NCI-H2171 treated with DMSO at 0.1 percent for 48 hours (cell line): ENCODE data around the gene ZNF219.

Source experiments
- DNase-seq: peaks from one replicate; lab custom pipeline; 2025; lab: John Stamatoyannopoulos, UW

ZNF219 gene

GRCh38 chr14:21102521-21103410 is 4.3 kb upstream of the ZNF219 start:
- DNase-seq, result peak; percentile 23

DNA sequence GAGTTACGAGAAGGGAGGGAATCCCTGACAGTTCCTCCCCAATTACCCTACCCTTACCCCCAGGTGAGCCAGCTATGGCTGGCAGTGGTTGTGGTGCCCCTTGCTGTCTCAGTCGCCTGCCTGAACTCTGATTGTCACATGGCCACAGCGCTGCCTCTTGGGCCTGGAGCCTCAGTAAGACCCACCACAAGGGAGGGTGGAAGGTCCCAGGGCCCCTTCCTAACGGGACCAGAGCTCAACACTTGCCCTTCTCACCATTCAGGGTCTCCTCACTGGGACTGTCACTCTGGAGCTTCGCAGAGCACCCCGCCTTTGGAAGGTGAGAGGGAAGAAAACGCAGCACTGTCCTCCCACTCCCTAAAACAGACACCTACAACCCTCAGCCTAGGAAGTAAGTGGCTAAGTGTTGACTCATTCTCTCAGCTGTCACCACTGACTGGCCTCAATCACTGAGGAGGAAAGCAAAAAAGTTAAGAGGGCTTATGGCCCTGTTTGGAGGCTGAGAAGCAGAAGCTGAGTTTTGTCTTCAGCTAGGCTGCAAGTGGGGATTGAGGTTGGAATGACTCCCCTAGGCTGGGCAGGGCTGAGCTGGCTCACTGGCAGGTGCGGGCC is 3.5 kb upstream of the ZNF219 start:
- no peak for DNase-seq

DNA sequence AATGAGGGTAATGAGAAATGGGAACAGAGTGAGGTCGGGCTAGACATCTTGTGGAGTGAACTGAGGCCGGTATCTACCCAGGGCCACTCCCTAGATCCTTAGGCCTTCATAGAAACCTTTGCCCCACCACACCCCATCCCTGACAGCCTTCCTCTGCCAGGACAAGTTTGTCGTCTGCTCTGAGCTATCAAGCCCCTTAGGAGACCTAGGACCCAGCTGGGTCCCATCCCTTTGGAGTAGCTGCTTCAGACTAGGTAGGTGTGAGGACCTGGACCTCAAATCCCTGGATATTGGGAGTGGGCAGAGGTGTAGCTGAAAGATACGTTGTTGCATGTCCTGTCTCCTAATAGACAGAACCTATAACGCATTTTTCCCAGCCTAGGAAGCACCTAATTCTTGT is 2.5 kb upstream of the ZNF219 start, which contains the start of gene TMEM253:
TMEM253 (plus strand) TSS at position 136 of the 400 bp plus-strand sequence. CDS start 278 bp downstream, outside the sequence.
- DNase-seq, result no peak

DNA sequence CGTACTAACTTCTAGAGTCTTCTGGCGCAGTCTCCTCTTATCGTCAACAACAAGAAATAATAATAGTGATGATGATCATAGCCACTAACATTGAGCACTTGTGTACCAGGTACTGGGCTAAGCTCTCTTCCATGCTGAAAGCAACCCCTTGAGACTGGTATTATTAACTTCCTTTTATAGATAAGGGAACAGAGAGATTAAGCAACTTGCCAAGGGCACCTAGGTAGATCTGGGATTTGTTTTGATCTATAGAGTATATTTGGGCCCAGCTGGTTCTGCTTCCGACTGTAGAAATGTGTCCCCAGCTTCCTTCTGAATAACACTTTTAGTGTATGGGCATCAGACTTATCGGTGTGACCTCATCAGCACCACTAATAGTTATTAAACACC is 1.1 kb upstream of the ZNF219 start:
- DNase-seq, result no peak

GRCh38 chr14:21098892-21099595 is 589 bp upstream of the ZNF219 start:
- DNase-seq, result no peak

GRCh38 chr14:21097636-21098075 is 799 bp downstream of the ZNF219 start:
- peak; percentile 74 for DNase-seq

GRCh38 chr14:21096978-21097635 is 1.3 kb downstream of the ZNF219 start:
- peak; percentile 80 for DNase-seq

DNA sequence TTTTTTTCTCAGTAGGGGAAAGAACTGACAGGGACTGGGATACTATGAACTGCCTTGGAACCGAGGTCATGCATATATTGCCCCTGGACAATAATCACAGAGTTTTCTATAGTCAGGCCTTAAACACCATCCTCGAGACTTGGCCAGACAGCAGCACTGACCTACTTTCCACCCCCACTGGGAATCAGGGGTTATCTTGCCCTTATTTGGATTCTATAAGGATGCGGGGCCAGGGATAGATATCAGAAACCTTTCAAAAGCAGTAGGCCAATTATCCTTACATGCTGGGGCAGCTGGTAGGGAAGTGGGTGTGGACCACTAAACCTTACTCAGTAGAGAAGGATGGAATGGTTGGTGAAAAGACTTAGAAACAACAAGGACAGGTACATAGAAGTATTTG is 2.0 kb downstream of the ZNF219 start:
- DNase-seq, result peak; percentile 57

- peak; percentile 98 for DNase-seq
Measured at GRCh38 chr14:21095430-21096205, 2.8 kb downstream of the ZNF219 start.

DNA sequence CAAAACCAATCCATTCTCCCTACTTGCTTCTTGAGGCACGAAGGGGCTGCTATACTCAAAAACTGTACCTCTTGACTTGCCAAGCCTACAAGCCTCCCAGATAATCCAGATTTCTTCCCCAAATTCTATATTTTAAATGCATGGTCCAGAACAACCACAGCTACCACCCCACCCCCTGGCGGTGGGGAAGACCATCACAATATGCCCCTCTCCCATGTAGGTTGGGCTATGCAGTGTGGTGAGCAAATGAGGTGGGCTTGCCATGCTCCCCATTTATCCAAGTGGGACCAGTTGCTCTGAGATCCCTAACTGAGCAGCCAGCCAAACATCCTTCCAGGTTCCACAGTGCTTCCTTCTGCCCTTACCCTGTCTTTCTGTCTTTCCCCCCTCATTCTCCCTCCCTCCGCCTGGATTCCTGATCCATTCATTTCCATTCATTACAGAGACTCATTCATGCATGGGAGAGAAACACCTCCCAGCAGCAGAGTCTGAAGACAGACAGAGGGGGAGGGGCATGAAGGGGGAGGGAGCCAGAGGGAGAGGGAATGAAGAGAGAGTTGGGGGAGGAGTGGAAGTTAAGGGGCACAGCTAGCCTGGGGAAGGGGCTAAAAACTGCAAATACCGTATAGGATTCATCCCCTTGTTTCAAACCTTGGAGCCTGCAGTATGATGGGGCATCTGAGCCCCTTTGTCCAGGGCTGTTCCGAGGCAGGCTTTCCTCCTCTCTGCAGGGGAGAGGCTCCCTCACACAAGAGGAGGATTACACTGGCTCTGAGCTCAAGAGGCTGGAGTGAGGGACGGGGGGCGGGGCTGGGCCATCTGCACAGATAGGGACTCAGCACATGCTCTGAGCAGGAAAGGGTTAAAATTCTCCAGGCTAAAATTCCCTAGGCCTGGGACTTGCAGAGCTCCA is 4.4 kb downstream of the ZNF219 start:
- DNase-seq, result peak; percentile 98

GRCh38 chr14:21093018-21093417 is 5.4 kb downstream of the ZNF219 start:
- no peak for DNase-seq

- no peak for DNase-seq
Measured at GRCh38 chr14:21092273-21093011, 6.0 kb downstream of the ZNF219 start.

DNA sequence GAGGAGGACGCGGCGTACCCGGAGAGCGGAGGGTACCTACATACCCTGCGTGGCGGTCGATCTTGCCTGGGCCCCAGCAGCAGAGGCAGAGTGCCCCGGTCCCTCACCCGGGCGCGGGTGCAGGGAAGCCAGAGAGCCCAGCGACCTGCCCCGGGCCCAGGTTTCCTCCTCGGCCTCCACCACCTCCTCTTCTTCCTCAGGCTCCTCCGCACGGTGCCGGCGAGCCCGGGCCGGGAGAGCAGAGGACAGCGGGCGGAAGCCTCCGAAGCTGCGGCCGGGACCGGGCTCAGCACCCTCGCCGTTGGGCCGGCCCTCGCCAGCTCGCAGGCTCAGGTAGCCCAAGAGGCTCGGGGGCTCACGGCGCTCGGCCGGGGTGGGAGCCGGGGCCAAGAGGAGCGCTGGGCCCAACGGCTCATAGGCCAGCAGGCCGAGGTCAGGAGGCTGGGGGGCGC is 6.6 kb downstream of the ZNF219 start:
- DNase-seq, result no peak

DNA sequence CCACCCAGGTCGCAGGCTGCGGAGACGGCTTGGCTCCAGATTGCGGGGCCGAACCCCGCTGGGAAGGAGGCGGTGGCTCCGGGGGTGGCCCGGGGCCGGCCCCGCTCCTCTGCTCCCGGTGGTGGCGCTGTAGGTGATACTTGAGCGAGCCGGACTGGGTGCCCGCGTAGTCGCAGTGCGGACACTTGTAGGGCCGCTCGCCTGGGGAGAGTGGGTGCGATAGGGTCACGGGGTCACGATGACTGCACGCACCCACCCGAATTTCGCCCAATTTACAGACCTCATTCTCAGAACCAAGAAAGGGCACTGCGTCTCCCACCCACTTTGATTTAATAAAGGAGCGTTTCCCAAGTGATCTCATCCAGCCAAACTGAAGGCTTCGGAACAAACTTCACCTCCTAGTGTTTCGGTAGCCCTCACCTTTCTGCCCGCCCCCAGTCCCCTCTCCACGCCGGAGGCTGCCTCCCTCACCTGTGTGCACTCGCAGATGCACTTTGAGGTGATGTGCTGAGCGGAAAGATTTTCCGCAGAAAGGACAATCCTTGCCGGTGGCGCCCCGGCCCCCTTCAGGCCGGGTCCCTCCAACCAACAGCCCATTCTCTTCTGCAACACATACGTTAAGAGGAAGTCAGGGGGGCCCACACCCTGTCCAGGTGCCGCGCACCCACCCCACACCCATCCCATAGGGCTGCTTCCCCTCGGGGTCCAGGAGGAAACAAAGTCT is 7.4 kb downstream of the ZNF219 start:
- no peak for DNase-seq

- DNase-seq, result no peak
Measured at GRCh38 chr14:21090194-21090939, 8.1 kb downstream of the ZNF219 start.

DNA sequence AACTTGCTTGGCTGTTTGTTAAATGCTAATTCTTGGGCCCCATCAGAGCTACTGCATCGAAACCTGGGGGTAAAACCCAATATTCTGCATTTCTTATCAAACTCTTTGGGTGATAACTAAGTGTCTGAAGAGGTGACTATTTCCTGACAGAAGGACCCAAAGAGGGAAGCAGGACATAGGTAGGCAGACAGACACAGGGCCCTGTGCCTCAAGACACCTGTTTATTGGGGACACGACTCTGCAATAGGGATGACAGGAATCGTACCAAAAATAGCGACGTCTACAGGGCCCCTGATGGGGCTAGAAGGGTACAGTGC is 8.6 kb downstream of the ZNF219 start:
- no peak for DNase-seq

DNA sequence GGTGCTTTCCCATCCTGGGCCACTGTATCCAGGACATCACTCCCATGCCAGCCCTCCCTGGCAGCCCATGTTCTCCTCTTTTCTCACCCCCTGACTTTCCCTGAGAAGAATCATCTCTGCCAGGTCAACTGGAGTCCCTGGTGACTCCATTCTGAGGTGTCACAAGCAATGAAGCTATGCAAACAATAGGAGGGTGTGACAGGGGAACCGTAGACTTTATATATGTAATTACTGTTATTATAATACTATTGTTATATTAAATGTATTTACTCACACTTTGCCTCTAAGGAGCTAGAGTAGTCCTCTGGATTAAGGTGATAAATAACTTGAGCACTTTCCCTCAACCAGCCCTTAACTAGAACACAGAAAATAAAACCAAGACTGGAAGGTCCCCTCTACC is 9.2 kb downstream of the ZNF219 start:
- DNase-seq, result no peak

- DNase-seq, result no peak
Measured at GRCh38 chr14:21088687-21089086, 9.8 kb downstream of the ZNF219 start.
